HG03565 (cell line): ENCODE data around the gene ADAMTSL3.
"Not testable (repeated sequence)": the region's sequence is repeated elsewhere in the genome, so short reads cannot be mapped to it uniquely, and the experiment has no call there.

Source experiments
- ATAC-seq: cut with Tn5 transposase; IDR thresholded peaks from one replicate; pipeline ENCODE4 v1.9.1; 2021; ENCODE audit warnings: mild to moderate bottlenecking, moderate library complexity; ENCODE audit not compliant: unreplicated experiment

ADAMTSL3 gene

DNA sequence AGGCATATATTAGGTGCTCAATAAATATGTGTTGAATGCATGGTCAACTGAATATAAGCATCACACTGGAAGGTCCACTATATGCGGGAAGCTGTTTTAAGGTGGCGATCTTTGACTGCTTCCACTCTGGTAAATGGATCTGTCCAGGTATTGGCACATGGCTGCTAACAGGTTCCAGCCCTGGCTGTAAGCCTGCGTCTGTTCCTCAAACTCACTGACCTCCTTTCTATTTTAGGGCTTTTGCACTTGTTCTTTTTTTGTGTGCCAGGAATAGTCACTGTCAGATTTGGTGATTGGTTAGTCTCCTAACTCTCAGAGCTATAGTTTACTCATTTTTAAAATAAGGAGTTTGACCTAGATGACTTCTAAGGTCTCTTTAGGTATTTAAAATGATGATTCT lies 46.2 kb downstream of the ADAMTSL3 start:
- no peak for ATAC-seq

DNA sequence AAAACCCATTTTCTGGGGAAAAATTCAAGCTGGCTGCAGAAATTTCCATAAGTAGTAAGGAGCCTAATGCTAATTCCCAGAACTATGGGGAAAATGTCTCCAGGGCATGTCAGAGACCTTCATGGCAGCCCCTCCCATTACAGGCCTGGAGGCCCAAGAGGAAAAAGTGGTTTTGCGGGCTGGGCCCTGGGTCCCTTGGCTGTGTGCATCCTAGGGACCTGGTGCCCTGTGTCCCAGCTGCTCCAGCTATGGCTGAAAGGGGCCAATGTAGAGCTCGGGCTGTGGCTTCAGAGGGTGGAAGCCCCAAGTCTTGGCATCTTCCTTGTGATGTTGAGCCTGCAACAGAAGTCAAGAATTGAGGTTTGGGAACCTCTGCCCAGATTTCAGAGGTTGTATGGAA lies 48.4 kb downstream of the ADAMTSL3 start:
- ATAC-seq = not testable (repeated sequence)

DNA sequence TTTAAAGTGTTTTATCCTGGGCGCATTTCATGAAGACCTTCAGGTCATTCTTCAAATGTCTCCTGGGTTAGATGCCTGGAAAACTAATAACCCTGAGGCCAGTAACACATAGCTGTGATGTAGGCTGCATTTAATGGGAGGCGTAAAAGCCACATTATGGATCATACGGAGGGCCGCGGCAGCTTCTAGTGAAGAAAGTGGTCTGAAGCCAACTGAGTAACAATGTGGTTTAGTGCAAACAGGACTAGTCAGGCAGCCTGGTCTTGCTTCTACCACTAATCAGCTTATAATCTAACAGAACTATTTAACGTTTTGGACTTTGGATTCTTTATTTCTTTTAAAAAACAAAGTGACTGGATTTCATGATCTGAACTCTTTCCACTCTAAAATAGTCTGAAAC lies 54.4 kb downstream of the ADAMTSL3 start:
- no peak for ATAC-seq

DNA sequence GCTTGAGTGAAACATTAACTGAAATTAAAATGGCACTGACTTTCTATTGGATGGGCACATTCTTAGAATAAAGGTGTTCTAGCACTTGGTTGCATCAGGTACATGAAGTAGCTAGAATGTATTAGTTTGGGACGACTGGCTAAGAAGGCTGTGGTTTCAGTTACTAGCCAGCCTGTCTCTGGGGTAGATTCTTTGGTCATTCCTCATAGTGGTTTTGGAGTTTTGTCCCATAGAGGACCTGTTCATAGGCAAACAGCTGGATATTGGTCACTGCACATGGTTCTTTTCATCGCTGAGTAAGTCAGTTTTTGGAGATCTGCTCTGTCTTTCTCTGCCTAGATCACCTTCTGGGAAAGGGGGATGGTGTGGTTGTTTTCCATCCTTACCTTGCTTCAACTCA lies 55.3 kb downstream of the ADAMTSL3 start:
- no peak for ATAC-seq

- no peak for ATAC-seq
Observed at GRCh38 chr15:83709811-83710210, 55.9 kb downstream of the ADAMTSL3 start.

GRCh38 chr15:83710452-83710851 lies 56.5 kb downstream of the ADAMTSL3 start:
- no peak for ATAC-seq

DNA sequence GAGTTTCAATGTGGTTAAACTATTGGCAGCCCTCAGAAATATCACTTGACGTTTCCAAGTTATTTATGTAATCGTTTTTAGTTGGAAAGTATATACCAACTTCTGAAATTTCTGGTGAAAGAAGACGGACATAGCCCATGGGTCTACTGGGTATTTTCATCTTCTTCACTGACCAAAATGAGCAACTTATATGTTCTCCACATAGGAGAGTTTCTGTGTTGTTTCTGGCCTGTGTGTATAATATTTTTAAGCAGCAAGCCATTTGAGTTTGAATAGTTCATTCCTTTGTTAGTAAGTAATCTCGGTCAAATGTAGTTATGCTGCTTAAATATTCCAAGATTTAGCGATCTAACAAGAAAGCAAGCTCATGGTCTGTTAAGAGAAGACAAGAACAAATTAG lies 57.3 kb downstream of the ADAMTSL3 start:
- ATAC-seq = no peak

DNA sequence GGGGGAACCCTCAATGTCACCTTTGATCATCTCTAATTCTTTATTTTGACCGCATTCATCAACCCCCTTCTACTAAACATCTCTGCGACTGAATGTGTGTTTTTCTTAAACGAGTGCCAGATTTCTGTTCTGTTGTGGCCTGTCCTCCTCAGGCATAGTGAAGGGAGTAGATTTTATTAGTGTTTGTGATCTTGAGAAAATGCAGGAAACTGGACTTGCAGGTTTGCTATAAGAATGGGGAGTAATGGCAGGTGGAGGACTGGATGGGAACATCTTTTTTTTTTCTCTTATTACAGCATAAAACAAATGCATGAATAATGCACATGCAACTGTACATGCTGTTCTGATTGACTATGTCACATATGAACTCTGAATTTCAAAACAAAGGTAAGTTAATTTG lies 59.3 kb downstream of the ADAMTSL3 start:
- ATAC-seq = no peak

- ATAC-seq = no peak
Observed at GRCh38 chr15:83714939-83715628, 61.2 kb downstream of the ADAMTSL3 start.

- ATAC-seq = no peak
Observed at GRCh38 chr15:83716605-83717004, 62.7 kb downstream of the ADAMTSL3 start.

DNA sequence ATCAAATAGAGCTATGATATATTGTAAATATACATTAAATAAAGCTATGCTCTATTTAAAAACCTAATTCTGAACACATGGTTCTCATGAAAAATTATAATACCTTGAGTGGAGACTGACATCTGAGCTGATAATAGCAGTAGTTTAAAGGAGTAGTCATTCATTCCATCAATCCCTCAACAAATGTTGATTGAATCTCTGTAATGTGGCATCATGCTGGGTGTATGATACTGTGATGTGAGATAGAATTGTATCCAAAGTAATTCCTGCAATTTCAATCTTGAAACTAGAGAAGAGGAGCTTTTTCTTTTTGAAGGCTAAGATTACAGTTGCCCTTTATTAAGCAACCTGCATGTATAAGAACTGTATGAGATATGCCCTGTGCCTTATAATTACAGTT lies 63.1 kb downstream of the ADAMTSL3 start:
- ATAC-seq = no peak

- ATAC-seq = no peak
Observed at GRCh38 chr15:83720468-83720867, 66.5 kb downstream of the ADAMTSL3 start.

GRCh38 chr15:83721031-83721430 lies 67.1 kb downstream of the ADAMTSL3 start:
- no peak for ATAC-seq

GRCh38 chr15:83721981-83722380 lies 68.1 kb downstream of the ADAMTSL3 start:
- no peak for ATAC-seq

- ATAC-seq = no peak
Observed at GRCh38 chr15:83723216-83723615, 69.3 kb downstream of the ADAMTSL3 start.

GRCh38 chr15:83732196-83732595 lies 78.3 kb downstream of the ADAMTSL3 start:
- ATAC-seq = no peak

DNA sequence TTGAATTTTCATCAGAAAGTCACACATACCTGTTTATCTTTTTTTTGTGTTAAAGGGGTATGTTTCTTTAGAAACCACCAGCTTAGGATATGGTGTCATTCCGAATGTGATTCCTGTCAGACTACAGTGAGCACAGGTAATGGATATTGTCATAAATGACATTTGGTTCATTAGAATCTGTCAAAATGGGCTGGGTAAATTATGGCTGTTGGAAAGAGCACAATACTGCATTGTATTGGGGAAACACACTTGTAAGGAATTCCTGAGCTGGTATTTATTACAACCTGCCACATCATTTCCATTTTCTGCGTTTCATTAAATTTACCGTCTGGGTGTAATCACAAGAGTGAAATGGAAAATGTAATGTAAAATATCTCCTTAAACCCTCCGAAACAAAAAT lies 78.8 kb downstream of the ADAMTSL3 start:
- no peak for ATAC-seq

- no peak for ATAC-seq
Observed at GRCh38 chr15:83733206-83733605, 79.3 kb downstream of the ADAMTSL3 start.

DNA sequence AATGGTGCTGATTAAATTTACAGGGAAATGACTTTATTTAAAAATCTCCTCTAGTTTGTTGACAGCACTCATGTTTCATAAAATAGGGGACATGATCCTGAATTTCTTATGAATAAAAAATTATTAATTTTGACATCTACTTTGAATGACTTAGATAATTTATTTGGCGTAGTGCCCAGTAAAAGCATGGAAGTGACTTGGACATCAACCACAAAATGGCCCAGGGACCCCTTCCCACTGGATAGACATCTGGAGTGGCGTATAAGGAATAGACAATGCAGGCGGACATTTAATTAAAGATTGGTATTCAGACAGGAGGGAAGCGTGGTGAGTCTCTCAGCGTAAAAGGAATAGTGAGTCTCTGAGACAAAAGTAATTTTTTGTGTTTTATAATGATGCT lies 79.8 kb downstream of the ADAMTSL3 start:
- no peak for ATAC-seq

DNA sequence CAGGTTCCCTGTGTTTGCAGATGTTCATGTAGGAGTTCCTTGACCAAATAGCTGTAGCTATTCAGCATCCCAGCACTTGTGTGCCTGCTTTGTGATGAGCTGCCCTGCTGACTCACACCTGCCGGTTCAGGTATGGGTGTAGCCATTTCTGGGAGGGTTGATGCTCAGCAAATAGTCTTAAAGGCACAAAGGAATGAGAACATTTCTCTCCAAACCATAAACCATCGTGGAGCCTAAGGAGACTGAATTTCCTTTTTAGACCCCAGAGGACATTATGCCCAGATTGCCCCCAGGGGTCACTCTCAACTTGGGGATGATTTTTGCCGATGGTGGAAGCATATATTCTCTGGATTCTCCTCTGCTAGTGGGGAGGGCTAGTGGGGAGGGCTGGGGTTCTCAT lies 80.6 kb downstream of the ADAMTSL3 start:
- no peak for ATAC-seq

DNA sequence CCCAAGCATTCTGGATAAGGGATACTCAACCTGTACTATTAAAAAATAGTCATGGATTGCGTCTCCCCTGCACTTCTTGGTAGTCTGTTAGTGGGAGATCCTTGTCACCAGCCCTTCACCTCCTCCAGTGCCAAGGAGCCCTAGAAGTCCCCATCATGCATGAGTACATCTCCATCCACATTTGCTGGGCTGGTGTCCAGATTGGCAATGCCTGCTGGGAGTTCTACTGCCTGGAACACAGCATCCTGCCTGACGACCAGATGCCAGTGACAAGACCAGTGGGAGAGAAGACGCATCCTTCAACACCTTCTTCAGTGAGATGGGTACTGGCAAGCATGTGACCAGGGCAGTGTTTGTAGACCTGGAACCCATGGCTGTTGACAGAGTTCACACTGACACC lies 85.7 kb downstream of the ADAMTSL3 start:
- no peak for ATAC-seq

DNA sequence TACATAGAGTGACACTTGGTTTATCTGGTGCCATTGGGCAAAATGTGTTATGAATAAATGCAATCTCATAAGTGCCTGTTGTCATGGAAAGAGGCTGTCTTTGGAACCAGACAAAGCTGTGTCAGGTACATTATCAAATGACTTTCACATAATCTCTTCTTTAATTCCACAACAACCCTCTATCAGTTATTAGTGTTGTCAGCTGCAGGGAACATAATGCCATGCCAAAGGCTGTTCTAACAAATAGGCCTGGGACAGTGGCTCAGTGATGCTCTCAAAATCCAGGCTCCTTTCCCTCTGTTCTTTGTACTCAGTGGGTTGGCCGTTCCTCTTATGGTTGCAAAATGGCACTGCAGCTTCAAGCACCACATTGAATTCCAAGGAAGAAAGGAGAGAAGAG lies 91.8 kb downstream of the ADAMTSL3 start:
- no peak for ATAC-seq

DNA sequence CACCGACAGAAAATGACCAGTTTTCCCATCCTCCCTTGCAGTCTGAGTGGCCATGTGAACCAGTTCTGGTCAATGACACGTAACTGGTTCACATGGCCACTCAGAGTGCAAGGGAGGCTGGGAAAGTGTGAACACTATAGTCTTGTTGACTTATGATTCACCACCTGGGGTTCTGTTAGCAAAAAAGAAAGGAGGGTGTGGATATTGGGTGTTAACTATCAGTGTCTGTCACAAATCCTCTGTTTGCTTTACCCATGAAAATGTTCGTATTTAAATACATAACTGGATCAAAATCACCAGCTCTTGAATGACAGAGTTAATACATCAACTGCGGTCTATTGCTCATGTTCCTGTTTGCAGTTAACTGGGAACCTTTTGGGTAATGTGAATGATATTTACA lies 92.3 kb downstream of the ADAMTSL3 start:
- ATAC-seq = no peak
